HepG2 (cell line): Measurements from ENCODE around the gene DGCR8. TPM values are rescaled to one million over a fixed set of nuclear protein-coding genes. Genes with fewer than 3 reads are reported as not detected.

Experiments used
- ATAC-seq: fragments of 200-7000 bp; cut with Tn5 transposase; 3 replicates; pipeline ENCODE4 v1.9.1; 2020; ENCODE audit warnings: mild to moderate bottlenecking, moderate library complexity
- BruUV-seq: library from RNA; stranded (reverse); fragments of 400-500 nt; replicated peaks from 2 replicates; lab custom pipeline; 2021; lab: Mats Ljungman, UMichigan
- CTCF ChIA-PET: fragments of 300-600 bp; formaldehyde crosslinking; extraction: SDS; loops from one replicate; lab custom pipeline; 2021; ENCODE audit warnings: low total read pairs, inconsistent platforms, low intra/inter-chr PET ratio; lab: Yijun Ruan, JAX
- POLR2A ChIA-PET: fragments of 350-600 bp; sonication (Branson Sonifier 250); formaldehyde crosslinking; loops from one replicate; lab custom pipeline; 2020; ENCODE audit warnings: antibody characterized with exemption, inconsistent platforms; lab: Yijun Ruan, JAX
- DNase-seq: peaks from one replicate; pipeline ENCODE4 v3.0.0-alpha.2; 2015; ENCODE audit warnings: low spot score
- FAIRE-seq: peaks from 3 replicates; lab custom pipeline; 2011; peaks lifted over from hg19 to GRCh38; lab: Jason Lieb, UNC
- H2AFZ ChIP-seq: one replicate; pipeline ENCODE4 v1.6.1; 2011; ENCODE audit warnings: low read length, inconsistent platforms
- H3K27ac ChIP-seq: fragments of 300-600 bp; 3 replicates; pipeline ENCODE4 v1.8.0; 2011; ENCODE audit warnings: mixed run types, mild to moderate bottlenecking, mixed read lengths, low read length, inconsistent platforms; ENCODE audit not compliant: insufficient read depth; ENCODE audit errors: extremely low read length
- H3K27me3 ChIP-seq, 2 experiments: fragments of 200-600 bp in 1 of 2; 2 replicates in 1 of 2; 3 replicates in 1 of 2; pipeline versions ENCODE4 v1.6.0 to v1.8.0; 2011; ENCODE audit warnings: low read length in 2 of 2, mild to moderate bottlenecking in 2 of 2, moderate library complexity in 2 of 2, inconsistent platforms in 1 of 2; ENCODE audit not compliant: insufficient read depth in 2 of 2, control insufficient read depth in 1 of 2
- H3K36me3 ChIP-seq, 2 experiments: fragments of 200-600 bp in 1 of 2; replicated peaks in 1 of 2; 2 replicates in 1 of 2; 3 replicates in 1 of 2; pipeline versions ENCODE4 v1.5.1 to v1.8.0; 2011; ENCODE audit warnings: low read length in 2 of 2, inconsistent platforms in 1 of 2; ENCODE audit not compliant: insufficient read depth in 2 of 2, control insufficient read depth in 1 of 2
- H3K4me1 ChIP-seq: 2 replicates; pipeline ENCODE4 v1.5.1; 2012; ENCODE audit warnings: low read length, inconsistent platforms; ENCODE audit not compliant: insufficient read depth
- H3K4me2 ChIP-seq: 2 replicates; pipeline ENCODE4 v1.6.0; 2011; ENCODE audit warnings: low read depth, low read length, inconsistent platforms
- H3K4me3 ChIP-seq, 3 experiments: fragments of 200-600 bp in 1 of 3; sonication (generic), shearing (Covaris generic) in 1 of 3; replicated peaks in 1 of 3; 2 replicates each; pipeline ENCODE4 v1.5.1; 2011 to 2016; ENCODE audit warnings: low read length in 3 of 3, inconsistent platforms in 2 of 3, low read depth in 2 of 3, mild to moderate bottlenecking in 2 of 3, control low read depth in 1 of 3, mixed read lengths in 1 of 3; ENCODE audit not compliant: insufficient read depth in 1 of 3
- H3K79me2 ChIP-seq: one replicate; pipeline ENCODE4 v1.6.1; 2011; ENCODE audit warnings: low read length, inconsistent platforms; ENCODE audit not compliant: insufficient read depth
- H3K9ac ChIP-seq: 2 replicates; pipeline ENCODE4 v1.6.0; 2011; ENCODE audit warnings: mild to moderate bottlenecking, low read depth, low read length, inconsistent platforms; ENCODE audit not compliant: insufficient read depth
- H3K9me3 ChIP-seq: 2 replicates; pipeline ENCODE4 v1.5.1; 2012; ENCODE audit warnings: mild to moderate bottlenecking, low read length
- H4K20me1 ChIP-seq: 2 replicates; pipeline ENCODE4 v1.6.0; 2011; ENCODE audit warnings: inconsistent platforms, mild to moderate bottlenecking, low read length, moderate library complexity; ENCODE audit not compliant: insufficient read depth
- ESRRA ChIP-seq: sonication (generic); formaldehyde crosslinking; IDR thresholded peaks from 2 replicates; pipeline ENCODE4 v1.5.1; 2020; ENCODE audit warnings: mild to moderate bottlenecking, low read depth, missing genetic modification reagents
- IRX3 ChIP-seq: sonication (generic); formaldehyde crosslinking; IDR thresholded peaks from 2 replicates; pipeline ENCODE4 v1.8.1; 2023; ENCODE audit warnings: mild to moderate bottlenecking, low read depth, missing genetic modification reagents, borderline replicate concordance
- LCORL ChIP-seq, 2 experiments: fragments of 450-650 bp in 1 of 2; sonication (generic) in 1 of 2; formaldehyde crosslinking in 1 of 2; IDR thresholded peaks; 2 replicates each; pipeline versions ENCODE4 v1.5.0 to v1.6.1; 2017 to 2020; ENCODE audit warnings: antibody characterized with exemption in 1 of 2, missing genetic modification reagents in 1 of 2
- NFRKB ChIP-seq: fragments of 450-650 bp; IDR thresholded peaks from 2 replicates; pipeline ENCODE4 v1.6.1; 2017
- NPAS2 ChIP-seq: sonication (generic); formaldehyde crosslinking; IDR thresholded peaks from 2 replicates; pipeline ENCODE4 v1.8.0; 2022; ENCODE audit warnings: mild to moderate bottlenecking, missing genetic modification reagents, borderline replicate concordance
- NR2F6 ChIP-seq, 2 experiments: IDR thresholded peaks; 2 replicates each; pipeline ENCODE4 v1.6.1; 2016; ENCODE audit warnings: antibody characterized with exemption in 1 of 2, mild to moderate bottlenecking in 1 of 2
- POGK ChIP-seq: sonication (generic); formaldehyde crosslinking; conservative IDR thresholded peaks from 2 replicates; pipeline ENCODE4 v1.8.0; 2022; ENCODE audit warnings: mild to moderate bottlenecking, moderate library complexity, missing genetic modification reagents
- SYNCRIP ChIP-seq: fragments of 200-400 bp; formaldehyde crosslinking; IDR thresholded peaks from 2 replicates; pipeline ENCODE4 v1.6.1; 2018; ENCODE audit warnings: mild to moderate bottlenecking, low read depth, low read length; ENCODE audit not compliant: insufficient read depth
- TEF ChIP-seq: sonication (generic); formaldehyde crosslinking; IDR thresholded peaks from 2 replicates; pipeline ENCODE4 v1.5.0; 2020; ENCODE audit warnings: missing genetic modification reagents
- TIGD3 ChIP-seq: sonication (generic); formaldehyde crosslinking; IDR thresholded peaks from 2 replicates; pipeline ENCODE4 v1.5.1; 2020; ENCODE audit warnings: mild to moderate bottlenecking, missing genetic modification reagents, borderline replicate concordance
- YEATS2 ChIP-seq: sonication (generic); formaldehyde crosslinking; IDR thresholded peaks from 2 replicates; pipeline ENCODE4 v1.4.0; 2020; ENCODE audit warnings: missing genetic modification reagents, borderline replicate concordance
- ZBTB44 ChIP-seq: sonication (generic); formaldehyde crosslinking; IDR thresholded peaks from 2 replicates; pipeline ENCODE4 v1.4.0; 2020; ENCODE audit warnings: missing genetic modification reagents
- ZFP1 ChIP-seq: IDR thresholded peaks from 2 replicates; pipeline ENCODE4 v1.6.1; 2016
- ZNF205 ChIP-seq: IDR thresholded peaks from 2 replicates; pipeline ENCODE4 v1.6.1; 2018; ENCODE audit warnings: missing biosample characterization, missing genetic modification reagents
- ZNF335 ChIP-seq: sonication (generic); formaldehyde crosslinking; IDR thresholded peaks from 2 replicates; pipeline ENCODE4 v1.4.0; 2020; ENCODE audit warnings: missing genetic modification reagents
- ZNF530 ChIP-seq: sonication (generic); formaldehyde crosslinking; IDR thresholded peaks from 2 replicates; pipeline ENCODE4 v1.5.0; 2020; ENCODE audit warnings: low read depth, mild to moderate bottlenecking, missing genetic modification reagents
- ZNF674 ChIP-seq: sonication (generic); formaldehyde crosslinking; IDR thresholded peaks from 2 replicates; pipeline ENCODE4 v1.5.0; 2020; ENCODE audit warnings: low read depth, mild to moderate bottlenecking, missing genetic modification reagents
- ZNF879 ChIP-seq: sonication (generic); formaldehyde crosslinking; IDR thresholded peaks from 2 replicates; pipeline ENCODE4 v1.8.1; 2023; ENCODE audit warnings: missing genetic modification reagents
- WGBS: methylation state at CpG from one replicate; pipeline ENCODE4 v1.1.6; 2017; ENCODE audit warnings: low lambda C conversion rate; 5-methylcytosine and 5-hydroxymethylcytosine counted together
- in situ Hi-C: cut with HindIII; loops from 2 replicates; pipeline ENCODE4 v1.10.0; 2017; ENCODE audit warnings: low pct_unique_long_range_greater_than_20kb; ENCODE audit not compliant: extremely low pct_ligation_motif_present
- intact Hi-C: fragments of 100-400 bp; cut with micrococcal nuclease; formaldehyde crosslinking; loops from one replicate; pipeline ENCODE4 v1.10.0; 2022; ENCODE audit not compliant: unreplicated experiment
- polyA plus RNA-seq, 8 experiments: library from polyadenylated mRNA; depleted of rRNA in 3 of 8; stranded (reverse) in 7 of 8; unstranded in 1 of 8; fragments of >200 nt; fragmentation: Illumina TruSeq in 4 of 8; extraction: Trizol in 4 of 8; gene quantifications; 2 replicates each; pipeline versions ENCODE4 v1.2.1 to v1.2.3, GENCODE V29; 2011 to 2016; ENCODE audit warnings: low read depth in 4 of 8, missing spikeins in 1 of 8, mixed read lengths in 1 of 8; ENCODE audit not compliant: insufficient read depth in 1 of 8
- total RNA-seq, 5 experiments: library from RNA; depleted of rRNA; stranded (reverse); fragments of >200 nt; fragmentation: Illumina TruSeq; extraction: Trizol; gene quantifications; 2 replicates each; pipeline ENCODE4 v1.2.3, GENCODE V29; 2016; ENCODE audit warnings: low read depth in 1 of 5

DGCR8 gene
- total and polyA plus RNA-seq, 2 of the 13 experiments (the other 11 are each of a cell fraction or from before 2014, with no cell fraction given), result 10.2 to 23.2 TPM

- TF ChIP-seq ZNF879 (CRISPR knock-in tag) (no peak), ZFP1 (CRISPR knock-in tag) (no peak), YEATS2 (CRISPR knock-in tag) (no peak), NFRKB (no peak), ZNF674 (no peak), SYNCRIP (no peak), ZNF530 (CRISPR knock-in tag) (no peak), NPAS2 (no peak), NR2F6 (IDR thresholded peaks at IDR 0.05) (peak; percentile 80), NR2F6 (CRISPR knock-in tag; IDR thresholded peaks at IDR 0.05) (peak; percentile 89), ESRRA (CRISPR knock-in tag) (0 out of 2 replicates have a peak, but pooled peaks have one; percentile 28), POGK (CRISPR knock-in tag) (no peak)
Observed at GRCh38 chr22:20084547-20085413, 4.7 kb downstream of the DGCR8 start (continued).

- Histone ChIP-seq H3K4me3 (no peak overlapping the region), H4K20me1 (peaks cover 15% of the 10 kb centered on the region; the same call in 1 of the 2 replicates), H3K4me2 (no peak overlapping the region), H3K9me3 (no peaks in the 10 kb centered on the region), H3K4me1 (peaks cover 47% of the 10 kb centered on the region), H3K9ac (no peak overlapping the region), H2AFZ (no peak overlapping the region), H3K36me3 (peaks cover 47 to 60% of the 10 kb centered on the region in 2 experiments), H3K27ac (peak overlapping the region; percentile 61), H3K79me2 (peaks cover 62% of the 10 kb centered on the region), H3K27me3 (no peaks in the 10 kb centered on the region; a peak in 1 of 5 replicates)
- in situ Hi-C loops, result no loop called here
- intact Hi-C loops, result no loop called here
- ChIA-PET POLR2A (no interaction called here), CTCF (no interaction called here)
- DNase-seq, result no peak
- BruUV-seq, result no TSS peak
- WGBS, result over 99% methylated on average over 12 of the region's 20 CpGs
- no peak for ATAC-seq
- FAIRE-seq, result no peak
- no peak for TF ChIP-seq TEF
- no peak for TF ChIP-seq ZNF205 (CRISPR knock-in tag)
- no peak for TF ChIP-seq TIGD3
- TF ChIP-seq ZBTB44, result no peak
- no peak for TF ChIP-seq IRX3 (CRISPR knock-in tag)
- no peak for TF ChIP-seq LCORL (IDR thresholded peaks at IDR 0.05)
- TF ChIP-seq LCORL (CRISPR knock-in tag; IDR thresholded peaks at IDR 0.05), result no peak
- no peak for TF ChIP-seq ZNF335 (CRISPR knock-in tag)
Observed at GRCh38 chr22:20085651-20086050, 5.6 kb downstream of the DGCR8 start.
